DLD1 (cell line): ENCODE data around the gene CWC27.

Source experiments
- in situ Hi-C: cut with HindIII; loops from 2 replicates; pipeline ENCODE4 v1.10.0; 2017; ENCODE audit warnings: low sequenced_read_pairs

Gene CWC27

GRCh38 chr5:65065001-65065511 lies 296.3 kb downstream of the CWC27 start:
- in situ Hi-C loops = no loop called here

- in situ Hi-C loops = no loop called here
Measured at GRCh38 chr5:65066387-65067146, 297.8 kb downstream of the CWC27 start.

GRCh38 chr5:65067147-65067506 lies 298.4 kb downstream of the CWC27 start:
- in situ Hi-C loops = no loop called here
